Loucy (cell line): ENCODE measurements around the gene SELENOF.

Experiments used
- EZH2phosphoT487 ChIP-seq: fragments of 200-600 bp; IDR thresholded peaks from 2 replicates; pipeline ENCODE4 v1.6.1; 2018; ENCODE audit warnings: antibody characterized with exemption, mild to moderate bottlenecking, moderate library complexity, borderline replicate concordance
- TF ChIP-seq, protein P1 (sequence below): fragments of 200-600 bp; sonication (generic); conservative IDR thresholded peaks from 2 replicates; pipeline ENCODE4 v1.5.1; 2014; ENCODE audit warnings: mild to moderate bottlenecking, antibody characterized with exemption, low read length

DNA sequence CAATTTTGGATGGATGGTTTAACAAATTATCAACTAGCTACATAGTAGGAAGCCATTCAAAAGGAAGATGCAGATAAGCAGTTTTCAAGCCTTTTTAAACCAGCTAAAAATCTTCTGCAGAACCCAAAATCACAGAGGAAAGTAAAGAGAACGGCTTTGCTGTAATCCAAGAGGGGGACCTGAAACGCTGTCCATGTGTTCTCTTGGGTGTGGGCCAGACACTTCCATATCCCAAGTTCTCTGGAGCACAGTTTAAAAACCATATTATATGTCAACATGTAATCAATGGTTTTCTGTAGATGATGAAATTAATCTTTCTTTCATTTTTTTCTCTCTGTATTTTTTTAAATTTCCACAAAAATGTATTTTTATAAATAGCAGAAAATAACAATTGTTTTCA is 90.5 kb downstream of the SELENOF start:
- TF ChIP-seq, protein P1, sequence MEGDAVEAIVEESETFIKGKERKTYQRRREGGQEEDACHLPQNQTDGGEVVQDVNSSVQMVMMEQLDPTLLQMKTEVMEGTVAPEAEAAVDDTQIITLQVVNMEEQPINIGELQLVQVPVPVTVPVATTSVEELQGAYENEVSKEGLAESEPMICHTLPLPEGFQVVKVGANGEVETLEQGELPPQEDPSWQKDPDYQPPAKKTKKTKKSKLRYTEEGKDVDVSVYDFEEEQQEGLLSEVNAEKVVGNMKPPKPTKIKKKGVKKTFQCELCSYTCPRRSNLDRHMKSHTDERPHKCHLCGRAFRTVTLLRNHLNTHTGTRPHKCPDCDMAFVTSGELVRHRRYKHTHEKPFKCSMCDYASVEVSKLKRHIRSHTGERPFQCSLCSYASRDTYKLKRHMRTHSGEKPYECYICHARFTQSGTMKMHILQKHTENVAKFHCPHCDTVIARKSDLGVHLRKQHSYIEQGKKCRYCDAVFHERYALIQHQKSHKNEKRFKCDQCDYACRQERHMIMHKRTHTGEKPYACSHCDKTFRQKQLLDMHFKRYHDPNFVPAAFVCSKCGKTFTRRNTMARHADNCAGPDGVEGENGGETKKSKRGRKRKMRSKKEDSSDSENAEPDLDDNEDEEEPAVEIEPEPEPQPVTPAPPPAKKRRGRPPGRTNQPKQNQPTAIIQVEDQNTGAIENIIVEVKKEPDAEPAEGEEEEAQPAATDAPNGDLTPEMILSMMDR = no peak
- no peak for TF ChIP-seq EZH2phosphoT487
